HK-2 (cell line): ENCODE measurements around the gene ZDHHC19.
"Not testable (repeated sequence)": the region's sequence is repeated elsewhere in the genome, so short reads cannot be mapped to it uniquely, and the experiment has no call there.

Experiments
- DNase-seq: peaks from one replicate; pipeline ENCODE4 v3.0.0-alpha.2; 2018; ENCODE audit not compliant: unreplicated experiment

ZDHHC19 gene

DNA sequence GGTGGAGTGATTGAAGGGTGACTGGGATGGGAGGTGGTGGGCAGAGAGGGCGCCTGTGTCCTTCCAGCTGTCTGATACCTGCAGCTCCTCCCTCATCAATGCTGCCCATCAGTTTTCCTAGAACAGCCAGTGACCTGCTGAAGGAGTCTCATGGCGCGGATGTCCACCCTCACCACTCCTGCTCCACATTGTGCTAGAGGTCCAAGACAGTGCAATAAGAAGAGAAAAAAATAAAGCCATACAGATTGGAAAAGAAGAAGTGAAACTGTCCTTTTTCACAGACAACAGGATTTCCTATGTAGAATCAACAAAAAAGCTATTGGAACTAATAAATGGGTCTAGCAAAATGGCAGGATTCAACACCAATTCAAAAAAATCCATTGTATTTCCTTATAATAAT is 7.4 kb downstream of the ZDHHC19 start:
- DNase-seq = no peak

- no peak for DNase-seq
Measured at GRCh38 chr3:196202516-196202970, 8.7 kb downstream of the ZDHHC19 start.

- no peak for DNase-seq
Measured at GRCh38 chr3:196198771-196199753, 12.1 kb downstream of the ZDHHC19 start.

GRCh38 chr3:196198081-196198675 is 13.0 kb downstream of the ZDHHC19 start:
- DNase-seq = no peak

DNA sequence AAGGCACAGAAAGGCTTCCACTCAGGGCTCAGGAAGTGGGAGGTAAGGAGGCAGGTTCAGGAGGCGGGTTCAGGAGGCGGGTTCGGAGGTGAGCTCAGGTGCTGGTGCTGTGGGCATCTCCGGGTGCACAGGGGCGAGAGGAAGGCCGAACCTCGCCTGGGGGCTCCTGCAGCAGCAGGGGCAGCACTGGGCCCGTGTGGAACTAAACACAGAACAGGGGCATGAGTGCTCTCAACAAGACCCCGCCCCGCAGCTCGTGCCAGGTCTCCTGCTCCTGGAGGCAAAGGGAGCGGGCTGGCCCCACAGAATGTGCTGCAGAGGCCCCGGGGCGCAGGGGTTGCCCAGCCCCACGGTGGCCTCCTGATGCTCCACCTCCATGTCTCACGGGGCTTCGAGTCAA is 13.7 kb downstream of the ZDHHC19 start:
- DNase-seq = no peak

- DNase-seq = no peak
Measured at GRCh38 chr3:196195664-196196265, 15.4 kb downstream of the ZDHHC19 start.

DNA sequence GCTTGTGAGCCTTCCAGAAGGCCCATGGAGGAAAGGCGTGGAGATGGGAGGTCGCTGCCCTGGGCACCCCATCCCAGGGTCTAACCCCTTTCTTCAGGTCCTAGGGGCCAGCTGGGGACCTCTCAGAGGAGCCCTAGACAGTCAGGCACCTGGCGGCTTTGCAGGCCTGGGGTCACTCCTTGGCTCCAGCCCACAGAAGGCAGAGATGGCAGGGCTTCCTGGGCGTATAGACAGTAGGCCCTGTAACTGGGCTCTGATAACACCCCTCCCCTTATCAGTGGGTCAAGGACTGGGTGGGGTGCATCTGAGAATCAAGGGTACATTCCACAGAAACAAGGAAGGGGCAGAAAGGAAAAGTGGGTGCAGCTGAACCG is 16.7 kb downstream of the ZDHHC19 start:
- no peak for DNase-seq

- no peak for DNase-seq
Measured at GRCh38 chr3:196193736-196194541, 17.3 kb downstream of the ZDHHC19 start.

DNA sequence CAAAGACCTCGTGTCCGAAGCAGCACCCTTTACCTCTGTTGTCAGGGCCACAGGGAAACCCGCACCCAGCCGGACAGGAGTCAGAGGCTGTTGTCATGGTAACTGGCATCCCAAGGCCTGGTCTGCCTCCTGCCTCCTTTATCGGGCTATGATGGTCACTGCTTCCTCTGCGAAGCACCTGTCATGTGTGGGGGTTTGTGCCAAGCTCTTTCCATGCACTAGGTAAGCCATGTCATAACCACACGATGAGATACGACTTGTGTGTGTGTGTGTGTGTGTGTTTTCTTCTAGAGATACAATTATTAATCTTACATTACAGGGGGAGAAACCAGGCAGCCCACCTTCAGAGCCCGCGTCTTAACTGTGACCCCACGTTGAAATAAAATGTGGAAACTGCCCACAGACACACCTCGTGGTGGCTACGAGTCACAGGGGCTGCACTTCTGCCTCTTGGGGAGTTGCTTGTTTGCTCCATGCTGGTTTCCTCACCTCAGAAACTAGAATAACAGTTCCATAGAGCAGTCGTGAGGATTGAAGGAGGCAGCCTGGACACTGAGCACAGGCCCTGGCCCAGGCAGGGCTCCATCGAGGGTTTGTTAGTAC is 18.0 kb downstream of the ZDHHC19 start:
- DNase-seq = no peak

DNA sequence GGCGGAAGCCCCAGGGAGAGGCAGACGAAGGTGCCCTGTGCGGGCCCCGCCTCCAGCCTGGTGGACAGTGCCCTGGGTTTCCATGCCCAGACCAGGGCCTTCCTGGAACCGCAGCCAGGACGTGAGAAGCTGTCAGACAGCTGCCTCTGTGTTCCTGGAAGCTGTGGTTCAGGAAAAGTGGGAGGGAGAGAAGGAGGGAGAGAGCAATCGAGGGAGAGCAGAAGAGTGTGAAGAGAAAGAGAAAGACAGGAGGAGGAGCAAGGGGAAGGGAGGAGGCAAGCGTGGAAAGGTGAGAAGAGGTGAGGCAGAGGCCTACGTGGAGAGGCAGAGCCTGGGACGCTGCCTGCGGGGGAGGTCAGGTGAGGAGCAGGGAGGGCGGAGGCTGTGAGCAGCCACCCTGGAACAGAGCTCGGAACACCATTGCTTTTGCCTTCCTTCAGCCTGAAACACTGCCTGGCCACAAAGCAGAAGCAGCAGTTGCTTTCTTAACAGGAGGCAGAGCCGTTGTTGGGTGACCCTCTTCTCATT is 18.6 kb downstream of the ZDHHC19 start:
- no peak for DNase-seq

DNA sequence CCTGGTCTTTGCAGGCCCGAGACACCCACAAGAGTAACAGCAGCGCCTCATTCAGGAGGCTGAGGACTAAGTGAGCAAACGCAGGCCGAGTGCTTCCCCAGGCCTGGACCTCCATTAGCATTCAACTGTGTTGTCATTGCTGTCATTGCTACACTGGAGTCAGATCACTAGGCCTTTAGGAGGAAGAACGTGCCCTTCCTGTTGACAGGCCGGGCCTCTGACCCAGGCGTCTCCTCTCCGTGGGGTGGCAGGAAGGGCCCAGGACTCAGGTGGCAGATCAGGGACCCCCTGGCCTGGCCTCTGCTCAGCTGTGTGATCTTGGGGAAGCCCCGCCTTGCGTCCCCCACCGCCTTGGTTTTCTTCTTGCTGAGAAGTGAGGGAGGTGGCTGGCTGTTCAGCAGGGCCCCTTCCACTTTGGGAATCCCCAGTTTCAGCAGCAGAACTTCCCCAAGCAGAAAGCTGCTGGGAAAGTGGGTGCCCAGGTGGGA is 19.1 kb downstream of the ZDHHC19 start:
- DNase-seq = no peak

DNA sequence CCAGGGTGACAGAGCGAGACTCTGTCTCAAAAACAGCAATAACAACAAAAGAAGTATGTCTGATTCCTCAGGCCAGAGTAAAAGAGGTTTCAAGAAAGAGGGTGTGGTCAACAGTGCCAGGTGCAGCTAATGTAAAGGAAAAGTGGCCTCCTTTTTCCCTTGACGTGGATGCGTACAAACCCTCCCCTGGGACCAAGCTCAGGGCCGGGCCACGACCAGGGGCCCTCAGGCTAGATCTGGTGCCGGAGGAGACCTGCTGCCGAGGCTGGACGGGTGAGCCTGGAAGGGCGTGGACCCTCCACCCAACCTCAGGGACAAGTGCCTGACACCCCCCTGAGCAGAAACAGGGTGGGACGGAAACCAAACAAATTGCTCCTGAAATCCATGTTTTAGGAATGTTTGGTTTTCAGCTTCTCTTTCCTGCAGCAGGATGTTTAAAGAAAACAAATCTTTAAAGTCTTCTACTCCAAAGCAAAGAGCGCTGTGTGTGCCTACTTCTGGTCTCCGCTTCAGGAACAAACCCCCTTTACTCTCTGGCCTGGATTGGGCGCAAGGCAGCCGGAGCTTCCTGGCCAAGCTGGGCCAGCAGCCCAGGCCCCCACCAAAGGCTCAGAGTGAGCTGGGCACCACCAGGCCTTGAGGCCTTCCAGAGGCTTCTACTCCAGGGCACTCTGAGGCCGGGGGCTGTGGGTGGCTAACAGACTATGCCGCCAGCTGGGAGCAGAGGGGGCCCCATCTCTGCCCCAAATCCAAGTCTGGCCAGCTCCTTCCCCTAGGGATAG is 21.4 kb downstream of the ZDHHC19 start:
- no peak for DNase-seq

DNA sequence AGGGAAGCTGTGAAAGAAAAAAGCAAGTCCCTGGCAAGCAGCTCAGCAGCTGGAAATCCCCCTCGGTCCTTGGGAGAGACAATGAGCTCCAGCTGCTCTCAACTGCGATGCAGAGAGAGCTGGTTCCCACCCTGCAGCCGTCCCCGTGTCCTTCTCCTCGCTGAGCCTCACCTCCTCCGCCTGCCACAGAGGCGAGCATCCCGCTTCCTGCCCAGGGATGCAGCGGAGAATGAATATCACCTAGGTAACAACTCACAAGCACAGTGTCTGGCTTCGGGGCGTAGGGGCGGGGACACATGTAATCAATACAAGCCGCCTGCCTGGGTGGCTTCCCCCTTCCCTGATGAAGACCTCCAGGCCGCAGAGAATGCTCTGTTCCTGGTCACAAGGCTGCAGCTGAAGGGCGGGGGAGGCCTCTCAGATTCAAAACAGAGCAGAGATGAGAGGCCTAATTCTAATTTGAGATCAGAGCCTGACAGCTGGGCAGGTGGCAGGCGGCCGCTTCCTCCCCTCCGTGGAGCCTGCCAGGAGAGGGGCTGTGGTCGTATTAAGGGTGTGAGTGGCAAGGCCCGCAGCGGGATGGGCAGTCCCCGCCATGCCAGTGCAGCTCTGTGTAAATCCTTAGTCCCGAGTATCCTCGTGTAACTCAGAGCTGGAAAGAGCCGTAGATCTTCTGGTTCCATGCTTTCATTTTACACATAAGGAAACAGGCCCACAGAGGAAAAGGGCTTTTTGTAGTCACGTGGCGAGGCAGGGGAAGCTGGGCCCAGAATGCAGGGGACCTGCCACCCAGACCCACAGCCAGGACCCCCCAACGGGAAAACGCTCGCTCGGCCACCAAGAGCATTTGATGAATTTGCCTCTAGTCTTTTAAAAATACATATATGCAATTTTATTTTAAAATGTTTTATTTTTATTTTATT is 24.3 kb downstream of the ZDHHC19 start:
- DNase-seq = no peak

GRCh38 chr3:196184881-196185280 is 26.3 kb downstream of the ZDHHC19 start:
- DNase-seq = no peak

- not testable (repeated sequence) for DNase-seq
Measured at GRCh38 chr3:196184169-196184432, 27.1 kb downstream of the ZDHHC19 start.

- no peak for DNase-seq
Measured at GRCh38 chr3:196181127-196181546, 30.1 kb downstream of the ZDHHC19 start.

GRCh38 chr3:196180346-196180745 is 30.9 kb downstream of the ZDHHC19 start:
- no peak for DNase-seq

DNA sequence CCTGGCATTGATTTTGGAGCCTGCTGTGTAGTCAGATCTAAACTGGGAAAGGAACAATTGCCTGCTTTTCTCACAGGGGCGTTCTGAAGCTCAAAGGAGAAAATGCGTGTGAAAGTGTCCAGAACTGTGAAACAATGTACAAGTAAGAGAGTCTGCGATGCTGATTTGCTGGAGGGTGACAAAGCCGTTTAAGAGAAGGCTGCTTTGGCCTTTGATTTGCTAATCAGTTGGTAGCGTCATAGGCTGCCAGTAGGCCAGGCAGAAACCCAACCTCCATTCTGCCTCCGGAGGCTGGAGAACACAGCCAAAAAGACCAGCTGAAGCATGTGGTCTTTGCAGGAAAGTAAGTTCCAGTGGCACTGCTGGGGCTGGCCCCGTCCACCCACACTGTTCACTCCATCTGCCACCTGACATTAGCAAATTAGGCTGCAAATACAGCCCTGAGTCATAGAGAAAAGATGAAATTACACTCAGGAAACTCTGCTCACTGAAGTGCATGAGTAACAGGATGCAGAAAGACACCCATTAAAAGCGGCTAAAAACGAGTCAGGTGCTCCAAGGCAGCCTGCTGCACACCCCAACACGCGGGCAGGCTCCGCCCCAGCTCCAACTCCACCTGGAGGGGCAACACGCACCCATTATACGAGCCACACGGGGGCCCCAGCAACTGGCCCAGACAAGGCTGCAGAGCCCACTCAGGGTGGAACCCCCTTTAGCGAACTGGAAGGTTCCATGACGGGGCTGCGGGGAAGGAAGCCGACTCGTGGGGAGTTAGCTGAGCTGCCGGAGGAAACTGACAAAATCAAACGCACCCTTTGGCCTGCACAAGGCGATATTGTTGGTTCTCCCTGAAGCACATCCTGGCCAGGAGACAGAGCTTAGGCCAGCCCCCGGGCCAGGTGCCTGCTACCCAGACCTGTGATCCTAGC is 31.6 kb downstream of the ZDHHC19 start:
- no peak for DNase-seq
